Astrocyte (in vitro differentiated cells and primary cell): Measurements from ENCODE around the gene SMPD3. TPM values are rescaled to one million over a fixed set of nuclear protein-coding genes. Genes with fewer than 3 reads are reported as not detected.

ENCODE experiments used
- DNase-seq: peaks from one replicate; pipeline ENCODE4 v3.0.0-alpha.2; 2010; ENCODE audit warnings: low read depth
- FAIRE-seq: peaks from 2 replicates; lab custom pipeline; 2011; peaks lifted over from hg19 to GRCh38; lab: Jason Lieb, UNC
- H2AFZ ChIP-seq: 2 replicates; pipeline ENCODE4 v1.6.0; 2012; ENCODE audit warnings: low read depth, low read length, inconsistent platforms
- H3K27ac ChIP-seq: 2 replicates; pipeline ENCODE4 v1.5.1; 2011; ENCODE audit warnings: low read depth, low read length, inconsistent platforms
- H3K27me3 ChIP-seq: 2 replicates; pipeline ENCODE4 v1.6.0; 2011; ENCODE audit warnings: low read length, inconsistent platforms; ENCODE audit not compliant: insufficient read depth
- H3K36me3 ChIP-seq: 2 replicates; pipeline ENCODE4 v1.5.1; 2011; ENCODE audit warnings: low read length, inconsistent platforms; ENCODE audit not compliant: insufficient read depth
- H3K4me1 ChIP-seq: 2 replicates; pipeline ENCODE4 v1.5.1; 2011; ENCODE audit warnings: low read length, inconsistent platforms; ENCODE audit not compliant: insufficient read depth
- H3K4me2 ChIP-seq: 2 replicates; pipeline ENCODE4 v1.6.0; 2012; ENCODE audit warnings: low read length, inconsistent platforms
- H3K4me3 ChIP-seq: 2 replicates; pipeline ENCODE4 v1.5.1; 2011; ENCODE audit warnings: low read depth, mild to moderate bottlenecking, low read length, inconsistent platforms; ENCODE audit not compliant: insufficient read depth
- H3K79me2 ChIP-seq: 2 replicates; pipeline ENCODE4 v1.6.0; 2012; ENCODE audit warnings: mild to moderate bottlenecking, low read length, inconsistent platforms; ENCODE audit not compliant: insufficient read depth
- H3K9ac ChIP-seq: 2 replicates; pipeline ENCODE4 v1.6.0; 2012; ENCODE audit warnings: mild to moderate bottlenecking, low read length, inconsistent platforms
- H3K9me3 ChIP-seq: 2 replicates; pipeline ENCODE4 v1.5.1; 2012; ENCODE audit warnings: low read depth, mild to moderate bottlenecking, low read length, inconsistent platforms; ENCODE audit not compliant: insufficient read depth
- H4K20me1 ChIP-seq: 2 replicates; pipeline ENCODE4 v1.6.0; 2012; ENCODE audit warnings: low read length, inconsistent platforms; ENCODE audit not compliant: insufficient read depth
- H3K27ac Mint-ChIP-seq: one replicate; pipeline ENCODE4 v1.8.0; 2021; ENCODE audit warnings: mild to moderate bottlenecking, mixed read lengths; ENCODE audit not compliant: unreplicated experiment
- H3K27me3 Mint-ChIP-seq: one replicate; pipeline ENCODE4 v1.8.0; 2021; ENCODE audit warnings: low read depth, mixed read lengths; ENCODE audit not compliant: unreplicated experiment
- H3K36me3 Mint-ChIP-seq: one replicate; pipeline ENCODE4 v1.8.0; 2021; ENCODE audit warnings: low read depth, mixed read lengths; ENCODE audit not compliant: unreplicated experiment
- H3K4me1 Mint-ChIP-seq: one replicate; pipeline ENCODE4 v1.8.0; 2021; ENCODE audit warnings: low read depth, mixed read lengths; ENCODE audit not compliant: unreplicated experiment
- H3K4me3 Mint-ChIP-seq: one replicate; pipeline ENCODE4 v1.8.0; 2021; ENCODE audit warnings: mild to moderate bottlenecking, moderate library complexity, mixed read lengths; ENCODE audit not compliant: unreplicated experiment
- H3K9me3 Mint-ChIP-seq: one replicate; pipeline ENCODE4 v1.8.0; 2021; ENCODE audit warnings: mild to moderate bottlenecking, mixed read lengths; ENCODE audit not compliant: unreplicated experiment
- CTCF ChIP-seq: IDR thresholded peaks from 2 replicates; pipeline ENCODE4 v1.5.1; 2011; ENCODE audit warnings: low read depth, mild to moderate bottlenecking, inconsistent platforms, low read length, moderate library complexity; ENCODE audit not compliant: insufficient read depth
- EZH2 ChIP-seq: IDR thresholded peaks from 2 replicates; pipeline ENCODE4 v1.6.1; 2012; ENCODE audit warnings: mild to moderate bottlenecking, low read length, inconsistent platforms; ENCODE audit not compliant: insufficient read depth
- total RNA-seq: library from RNA; stranded (reverse); gene quantifications from 2 replicates; pipeline ENCODE4 v1.2.1, GENCODE V29; 2021

SMPD3 gene
- total RNA-seq, 1 donor from 2014 or later, result 0.25 TPM

GRCh38 chr16:68459457-68459856 is 11.1 kb upstream of the SMPD3 start:
- DNase-seq (no peak), FAIRE-seq (no peak)
- no peak for TF ChIP-seq CTCF
- no peak for TF ChIP-seq EZH2
- no peak overlapping the region for H2AFZ ChIP-seq
- H3K4me1 ChIP-seq, result no peaks in the 10 kb centered on the region
- H3K79me2 ChIP-seq, result no peaks in the 10 kb centered on the region
- H3K4me3 Mint-ChIP-seq, result no peak overlapping the region
- H3K36me3 Mint-ChIP-seq, result peaks cover 10% of the 10 kb centered on the region
- no peak overlapping the region for H3K9ac ChIP-seq
- peaks cover 2% of the 10 kb centered on the region for H3K27me3 ChIP-seq
- no peaks in the 10 kb centered on the region for H4K20me1 ChIP-seq
- H3K36me3 ChIP-seq, result no peaks in the 10 kb centered on the region
- no peaks in the 10 kb centered on the region for H3K4me1 Mint-ChIP-seq
- no peak overlapping the region for H3K27ac Mint-ChIP-seq
- H3K4me3 ChIP-seq, result no peak overlapping the region
- H3K27ac ChIP-seq, result no peak overlapping the region
- H3K4me2 ChIP-seq, result no peak overlapping the region
- peaks cover 9% of the 10 kb centered on the region for H3K9me3 Mint-ChIP-seq
- H3K27me3 Mint-ChIP-seq, result peaks cover 28% of the 10 kb centered on the region
- no peaks in the 10 kb centered on the region for H3K9me3 ChIP-seq

GRCh38 chr16:68458551-68458950 is 10.2 kb upstream of the SMPD3 start:
- Mint-ChIP-seq H3K27ac (no peak overlapping the region), H3K36me3 (peaks cover 7% of the 10 kb centered on the region), H3K4me1 (no peaks in the 10 kb centered on the region), H3K27me3 (peaks cover 24% of the 10 kb centered on the region), H3K4me3 (no peak overlapping the region), H3K9me3 (peaks cover 5% of the 10 kb centered on the region)
- no peaks in the 10 kb centered on the region for H3K4me1 ChIP-seq
- H3K27me3 ChIP-seq, result no peaks in the 10 kb centered on the region
- no peaks in the 10 kb centered on the region for H3K36me3 ChIP-seq
- H4K20me1 ChIP-seq, result no peaks in the 10 kb centered on the region
- DNase-seq (no peak), FAIRE-seq (no peak)
- H3K9me3 ChIP-seq, result no peaks in the 10 kb centered on the region
- H2AFZ ChIP-seq, result no peak overlapping the region
- no peak overlapping the region for H3K27ac ChIP-seq
- no peak overlapping the region for H3K4me3 ChIP-seq
- no peak overlapping the region for H3K9ac ChIP-seq
- TF ChIP-seq CTCF, result no peak
- TF ChIP-seq EZH2, result no peak
- H3K79me2 ChIP-seq, result no peaks in the 10 kb centered on the region
- no peak overlapping the region for H3K4me2 ChIP-seq

GRCh38 chr16:68458101-68458500 is 9.8 kb upstream of the SMPD3 start:
- Mint-ChIP-seq H3K4me3 (no peak overlapping the region), H3K27ac (no peak overlapping the region), H3K4me1 (no peaks in the 10 kb centered on the region), H3K27me3 (peaks cover 24% of the 10 kb centered on the region), H3K36me3 (peaks cover 4% of the 10 kb centered on the region), H3K9me3 (peaks cover 5% of the 10 kb centered on the region)
- no peak overlapping the region for H3K4me2 ChIP-seq
- no peak overlapping the region for H3K27ac ChIP-seq
- H3K27me3 ChIP-seq, result no peaks in the 10 kb centered on the region
- no peaks in the 10 kb centered on the region for H3K79me2 ChIP-seq
- no peak overlapping the region for H3K9ac ChIP-seq
- H3K4me3 ChIP-seq, result no peak overlapping the region
- H3K36me3 ChIP-seq, result no peaks in the 10 kb centered on the region
- H2AFZ ChIP-seq, result no peak overlapping the region
- no peaks in the 10 kb centered on the region for H4K20me1 ChIP-seq
- FAIRE-seq, result no peak
- H3K9me3 ChIP-seq, result no peaks in the 10 kb centered on the region
- DNase-seq, result no peak
- no peaks in the 10 kb centered on the region for H3K4me1 ChIP-seq
- TF ChIP-seq EZH2, result no peak
- TF ChIP-seq CTCF, result no peak
